Thymus (tissue), 11 donors: ENCODE measurements around the gene LINGO1. TPM values are rescaled to one million over a fixed set of nuclear protein-coding genes. Genes with fewer than 3 reads are reported as not detected.

ENCODE experiments used
- DNase-seq, 9 donors: peaks; one replicate each; pipeline ENCODE4 v3.0.0-alpha.2; 2013; ENCODE audit warnings: low spot score in 9 of 9, low read depth in 6 of 9, missing footprints in 1 of 9
- H3K27ac ChIP-seq, 2 donors: one replicate each; pipeline ENCODE4 v1.5.1; 2013; ENCODE audit warnings: control low read depth in 1 of 2, low read depth in 1 of 2, low read length in 1 of 2, mild to moderate bottlenecking in 1 of 2, moderate library complexity in 1 of 2
- H3K27me3 ChIP-seq, 2 donors: one replicate each; pipeline ENCODE4 v1.5.1; 2013; ENCODE audit warnings: low read length in 1 of 2; ENCODE audit not compliant: control insufficient read depth in 2 of 2, insufficient read depth in 1 of 2
- H3K36me3 ChIP-seq, 2 donors: one replicate each; pipeline ENCODE4 v1.5.1; 2013; ENCODE audit warnings: low read length in 1 of 2, mild to moderate bottlenecking in 1 of 2, moderate library complexity in 1 of 2; ENCODE audit not compliant: control insufficient read depth in 2 of 2, insufficient read depth in 2 of 2
- H3K4me1 ChIP-seq, 2 donors: one replicate each; pipeline ENCODE4 v1.5.1; 2013; ENCODE audit warnings: low read length in 2 of 2; ENCODE audit not compliant: control insufficient read depth in 2 of 2, insufficient read depth in 2 of 2
- H3K4me3 ChIP-seq, 2 donors: one replicate each; pipeline ENCODE4 v1.5.1; 2013; ENCODE audit warnings: low read length in 2 of 2, control low read depth in 1 of 2, mild to moderate bottlenecking in 1 of 2
- H3K9me3 ChIP-seq, 2 donors: one replicate each; pipeline ENCODE4 v1.5.1; 2013; ENCODE audit warnings: low read length in 1 of 2, mild to moderate bottlenecking in 1 of 2; ENCODE audit not compliant: control insufficient read depth in 2 of 2, insufficient read depth in 1 of 2
- WGBS: extraction: QIAGEN DNeasy Blood & Tissue Kit; methylation state at CpG from one replicate; pipeline ENCODE4 v1.1.7; 2013; 5-methylcytosine and 5-hydroxymethylcytosine counted together
- polyA plus RNA-seq: library from polyadenylated mRNA; stranded (reverse); fragments of 200-250 nt; gene quantifications from one replicate; pipeline ENCODE4 v1.2.3, GENCODE V29; 2013
- total RNA-seq: library from RNA; stranded (reverse); fragments of 120-200 nt; gene quantifications from one replicate; pipeline ENCODE4 v1.2.4, GENCODE V29; 2013
- donor health status: healthy.

The LINGO1 gene
- total and polyA plus RNA-seq, 2 donors, result 0.24 to 0.75 TPM

- 91% methylated on average over 6 of the region's 6 CpGs for WGBS
- no peaks in the 10 kb centered on the region for H3K36me3 ChIP-seq
- peaks cover 0 to 42% of the 10 kb centered on the region in 2 donors for H3K27me3 ChIP-seq
- H3K4me1 ChIP-seq, result no peaks in the 10 kb centered on the region
- no peak for DNase-seq
- no peak overlapping the region for H3K4me3 ChIP-seq
- H3K9me3 ChIP-seq, result peaks cover 0 to 5% of the 10 kb centered on the region in 2 donors
- no peak overlapping the region for H3K27ac ChIP-seq
Measured at GRCh38 chr15:77658304-77658703, 25.6 kb upstream of the LINGO1 start.

- H3K4me3 ChIP-seq, result no peak overlapping the region
- no peaks in the 10 kb centered on the region for H3K4me1 ChIP-seq
- DNase-seq, result no peak
- H3K27ac ChIP-seq, result no peak overlapping the region
- H3K36me3 ChIP-seq, result no peaks in the 10 kb centered on the region
- H3K27me3 ChIP-seq, result peaks cover 0 to 43% of the 10 kb centered on the region in 2 donors
- 91% methylated on average over 23 of the region's 23 CpGs for WGBS
- peaks cover 0 to 5% of the 10 kb centered on the region in 2 donors for H3K9me3 ChIP-seq
Measured at GRCh38 chr15:77657634-77658238, 25.0 kb upstream of the LINGO1 start.

GRCh38 chr15:77656294-77656693, 23.6 kb upstream of the LINGO1 start:
- WGBS, result 17% methylated on average over 12 of the region's 12 CpGs
- H3K27me3 ChIP-seq, result peaks cover 0 to 46% of the 10 kb centered on the region in 2 donors
- DNase-seq, result no peak
- H3K27ac ChIP-seq, result no peak overlapping the region
- no peak overlapping the region for H3K4me3 ChIP-seq
- peaks cover 0 to 5% of the 10 kb centered on the region in 2 donors for H3K9me3 ChIP-seq
- H3K36me3 ChIP-seq, result no peaks in the 10 kb centered on the region
- H3K4me1 ChIP-seq, result no peaks in the 10 kb centered on the region

- Histone ChIP-seq H3K4me1 (no peaks in the 10 kb centered on the region), H3K36me3 (no peaks in the 10 kb centered on the region), H3K27ac (no peak overlapping the region), H3K9me3 (peaks cover 0 to 5% of the 10 kb centered on the region in 2 donors), H3K4me3 (no peak overlapping the region), H3K27me3 (peaks cover 0 to 48% of the 10 kb centered on the region in 2 donors)
- no peak for DNase-seq
- WGBS, result 48% methylated on average over 4 of the region's 4 CpGs
Measured at GRCh38 chr15:77654975-77655374, 22.3 kb upstream of the LINGO1 start.

- H3K9me3 ChIP-seq, result peaks cover 0 to 5% of the 10 kb centered on the region in 2 donors
- 91% methylated on average over 4 of the region's 4 CpGs for WGBS
- no peak for DNase-seq
- H3K27ac ChIP-seq, result no peak overlapping the region
- peaks cover 0 to 48% of the 10 kb centered on the region in 2 donors for H3K27me3 ChIP-seq
- H3K36me3 ChIP-seq, result no peaks in the 10 kb centered on the region
- no peaks in the 10 kb centered on the region for H3K4me1 ChIP-seq
- H3K4me3 ChIP-seq, result no peak overlapping the region
Measured at GRCh38 chr15:77653832-77654480, 21.2 kb upstream of the LINGO1 start.

- H3K27me3 ChIP-seq, result peaks cover 0 to 22% of the 10 kb centered on the region in 2 donors
- DNase-seq, result peak in 1 of 9 donors; percentile 4
- H3K4me1 ChIP-seq, result no peaks in the 10 kb centered on the region
- H3K36me3 ChIP-seq, result no peaks in the 10 kb centered on the region
- 69% methylated on average over 2 of the region's 2 CpGs for WGBS
- no peak overlapping the region for H3K27ac ChIP-seq
- no peak overlapping the region for H3K4me3 ChIP-seq
- peaks cover 0 to 5% of the 10 kb centered on the region in 2 donors for H3K9me3 ChIP-seq
Measured at GRCh38 chr15:77650265-77650664, 17.6 kb upstream of the LINGO1 start.

GRCh38 chr15:77649610-77650009, 16.9 kb upstream of the LINGO1 start:
- Histone ChIP-seq H3K4me3 (no peak overlapping the region), H3K27ac (no peak overlapping the region), H3K4me1 (no peaks in the 10 kb centered on the region), H3K27me3 (peaks cover 0 to 16% of the 10 kb centered on the region in 2 donors), H3K9me3 (peaks cover 0 to 1% of the 10 kb centered on the region in 2 donors), H3K36me3 (no peaks in the 10 kb centered on the region)
- 84% methylated on average over 3 of the region's 3 CpGs for WGBS
- DNase-seq, result no peak

- H3K4me1 ChIP-seq, result no peaks in the 10 kb centered on the region
- H3K9me3 ChIP-seq, result no peaks in the 10 kb centered on the region
- no peak for DNase-seq
- WGBS, result 91% methylated on average over 6 of the region's 6 CpGs
- no peak overlapping the region for H3K27ac ChIP-seq
- peaks cover 0 to 13% of the 10 kb centered on the region in 2 donors for H3K27me3 ChIP-seq
- no peak overlapping the region for H3K4me3 ChIP-seq
- H3K36me3 ChIP-seq, result no peaks in the 10 kb centered on the region
Measured at GRCh38 chr15:77649017-77649416, 16.3 kb upstream of the LINGO1 start.

- Histone ChIP-seq H3K4me3 (no peak overlapping the region), H3K27me3 (peaks cover 0 to 11% of the 10 kb centered on the region in 2 donors), H3K27ac (no peak overlapping the region), H3K4me1 (no peaks in the 10 kb centered on the region), H3K36me3 (no peaks in the 10 kb centered on the region), H3K9me3 (no peaks in the 10 kb centered on the region)
- no peak for DNase-seq
- 98% methylated on average over 4 of the region's 4 CpGs for WGBS
Measured at GRCh38 chr15:77647961-77648360, 15.2 kb upstream of the LINGO1 start.
